Measurements from ENCODE around the gene DGCR6L.

- no peak for TF ChIP-seq CTCF (IDR thresholded peaks at IDR 0.05)
- no peak for TF ChIP-seq POLR2A (IDR thresholded peaks at IDR 0.05)
Observed at GRCh38 chr22:20271114-20271994, 48.5 kb downstream of the DGCR6L start.

All from lower leg skin (tissue), 3 donors.